ENCODE results near the gene MAGEA2.
"Not testable (repeated sequence)": the region's sequence is repeated elsewhere in the genome, so short reads cannot be mapped to it uniquely, and the experiment has no call there.

MAGEA2 gene

DNA sequence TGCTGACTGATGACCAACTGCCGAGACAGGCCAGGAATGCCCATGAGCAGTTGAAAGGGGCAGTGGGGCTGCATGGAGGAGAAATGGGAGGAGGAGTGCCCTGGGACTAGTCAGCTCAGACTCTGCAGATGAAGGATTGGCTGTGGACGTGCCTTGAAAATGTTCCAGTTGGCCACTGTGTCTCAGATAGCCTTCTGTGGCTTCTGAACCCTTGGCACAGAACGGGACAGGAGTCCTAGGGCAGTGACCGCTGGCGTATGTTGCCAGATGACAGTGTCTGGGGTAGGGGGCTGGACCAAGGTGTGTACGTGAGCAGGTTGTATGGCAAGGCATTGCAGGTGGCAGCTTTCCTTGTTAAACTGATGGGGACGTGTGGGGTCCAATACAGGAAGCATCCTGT lies 47.1 kb downstream of the MAGEA2 start:
- DNase-seq: not testable (repeated sequence)

DNA sequence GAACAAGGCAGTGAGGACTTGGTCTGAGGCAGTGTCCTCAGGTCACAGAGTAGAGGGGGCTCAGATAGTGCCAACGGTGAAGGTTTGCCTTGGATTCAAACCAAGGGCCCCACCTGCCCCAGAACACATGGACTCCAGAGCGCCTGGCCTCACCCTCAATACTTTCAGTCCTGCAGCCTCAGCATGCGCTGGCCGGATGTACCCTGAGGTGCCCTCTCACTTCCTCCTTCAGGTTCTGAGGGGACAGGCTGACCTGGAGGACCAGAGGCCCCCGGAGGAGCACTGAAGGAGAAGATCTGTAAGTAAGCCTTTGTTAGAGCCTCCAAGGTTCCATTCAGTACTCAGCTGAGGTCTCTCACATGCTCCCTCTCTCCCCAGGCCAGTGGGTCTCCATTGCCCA lies 53.3 kb downstream of the MAGEA2 start:
- DNase-seq: not testable (repeated sequence)

All from activated CD4-positive, alpha-beta T cell treated with anti-CD3 and anti-CD28 coated beads for 48 hours (primary cell).